Rectal smooth muscle tissue (tissue), 1 donor: ENCODE data around the gene CAMK1D.

ENCODE experiments used
- H3K27ac ChIP-seq: one replicate; pipeline ENCODE4 v1.7.0; 2013; ENCODE audit warnings: low read depth, low read length, inconsistent platforms
- H3K27me3 ChIP-seq: one replicate; pipeline ENCODE4 v1.7.0; 2013; ENCODE audit warnings: low read length; ENCODE audit not compliant: control insufficient read depth, insufficient read depth
- H3K36me3 ChIP-seq: one replicate; pipeline ENCODE4 v1.7.0; 2013; ENCODE audit warnings: low read length; ENCODE audit not compliant: control insufficient read depth, insufficient read depth
- H3K4me1 ChIP-seq: one replicate; pipeline ENCODE4 v1.7.0; 2013; ENCODE audit warnings: low read length; ENCODE audit not compliant: control insufficient read depth, insufficient read depth
- H3K4me3 ChIP-seq: one replicate; pipeline ENCODE4 v1.7.0; 2013; ENCODE audit warnings: low read length
- H3K9ac ChIP-seq: one replicate; pipeline ENCODE4 v1.7.0; 2013; ENCODE audit warnings: low read length

CAMK1D gene

GRCh38 chr10:12656518-12657142 is 307.3 kb downstream of the CAMK1D start:
- H3K9ac ChIP-seq: no peak overlapping the region
- H3K27me3 ChIP-seq: no peaks in the 10 kb centered on the region
- H3K4me3 ChIP-seq: no peak overlapping the region
- H3K27ac ChIP-seq: no peak overlapping the region
- no peaks in the 10 kb centered on the region for H3K36me3 ChIP-seq
- H3K4me1 ChIP-seq: no peaks in the 10 kb centered on the region

DNA sequence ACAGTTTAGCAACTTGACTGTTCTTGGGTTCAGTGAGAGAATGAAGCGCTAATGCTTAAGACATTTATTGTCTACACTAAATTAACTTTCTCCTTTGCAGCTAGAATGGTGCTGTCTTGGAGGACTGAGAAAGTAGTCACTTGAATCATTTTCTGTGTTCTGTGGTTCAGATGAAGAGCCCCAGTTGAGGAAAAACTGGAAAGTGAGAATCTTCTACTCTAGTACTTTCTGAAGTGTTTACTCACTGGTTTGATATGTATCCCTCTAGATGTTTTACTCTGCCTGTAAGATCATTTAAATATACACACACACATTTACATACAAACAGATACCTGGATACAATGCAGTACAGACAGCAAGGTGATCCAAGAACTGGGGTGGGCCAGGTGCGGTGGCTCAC is 308.1 kb downstream of the CAMK1D start:
- H3K27me3 ChIP-seq: no peaks in the 10 kb centered on the region
- H3K36me3 ChIP-seq: no peaks in the 10 kb centered on the region
- H3K27ac ChIP-seq: no peak overlapping the region
- H3K9ac ChIP-seq: no peak overlapping the region
- no peak overlapping the region for H3K4me3 ChIP-seq
- no peaks in the 10 kb centered on the region for H3K4me1 ChIP-seq

- no peaks in the 10 kb centered on the region for H3K27me3 ChIP-seq
- no peak overlapping the region for H3K9ac ChIP-seq
- H3K27ac ChIP-seq: no peak overlapping the region
- H3K4me1 ChIP-seq: no peaks in the 10 kb centered on the region
- no peaks in the 10 kb centered on the region for H3K36me3 ChIP-seq
- H3K4me3 ChIP-seq: no peak overlapping the region
These were observed 309.2 kb downstream of the CAMK1D start for GRCh38 chr10:12658526-12658925.

GRCh38 chr10:12659706-12660105 is 310.4 kb downstream of the CAMK1D start:
- no peak overlapping the region for H3K4me3 ChIP-seq
- H3K4me1 ChIP-seq: no peaks in the 10 kb centered on the region
- H3K27me3 ChIP-seq: no peaks in the 10 kb centered on the region
- no peaks in the 10 kb centered on the region for H3K36me3 ChIP-seq
- H3K9ac ChIP-seq: no peak overlapping the region
- H3K27ac ChIP-seq: no peak overlapping the region

GRCh38 chr10:12660812-12661211 is 311.5 kb downstream of the CAMK1D start:
- no peaks in the 10 kb centered on the region for H3K4me1 ChIP-seq
- H3K27ac ChIP-seq: no peak overlapping the region
- H3K4me3 ChIP-seq: no peak overlapping the region
- no peaks in the 10 kb centered on the region for H3K36me3 ChIP-seq
- no peaks in the 10 kb centered on the region for H3K27me3 ChIP-seq
- H3K9ac ChIP-seq: no peak overlapping the region

DNA sequence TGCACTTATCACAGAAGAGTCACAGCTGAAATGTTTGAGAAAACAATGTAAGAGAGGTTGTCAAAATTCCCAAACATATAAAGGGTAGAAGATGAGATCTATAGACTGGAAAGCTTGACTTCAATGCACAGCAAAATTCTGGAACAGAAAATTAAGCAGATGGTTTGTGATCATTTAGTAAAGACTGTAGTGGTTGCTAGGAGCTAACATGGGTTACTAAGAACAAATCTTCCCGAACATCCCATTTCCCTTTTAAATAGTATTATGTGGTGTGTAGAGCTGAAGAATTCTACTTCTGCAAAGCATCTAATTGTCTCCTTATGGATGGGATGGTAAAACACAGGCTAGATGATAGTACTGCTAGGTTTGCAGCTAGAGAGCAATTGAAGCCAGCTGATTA is 312.3 kb downstream of the CAMK1D start:
- no peak overlapping the region for H3K27ac ChIP-seq

DNA sequence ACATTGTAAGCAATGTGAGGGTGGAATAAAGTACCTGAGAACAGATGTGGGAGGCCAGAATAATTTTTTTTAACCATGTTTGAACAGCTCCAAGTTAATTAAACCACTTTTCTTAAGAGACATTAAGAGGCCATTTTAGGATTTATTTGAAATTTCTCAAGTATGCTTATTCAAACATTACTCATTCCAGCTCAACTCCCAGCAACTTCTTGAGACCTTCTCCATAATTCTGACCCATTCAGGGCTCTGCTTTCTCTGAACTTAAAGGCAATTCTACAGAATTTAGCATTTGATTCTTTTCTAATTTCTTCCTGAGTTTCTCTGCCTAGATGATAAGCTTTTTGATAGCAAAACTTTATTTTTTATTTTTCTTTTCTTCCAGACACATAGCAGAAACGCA is 314.5 kb downstream of the CAMK1D start:
- H3K27ac ChIP-seq: no peak overlapping the region
- no peaks in the 10 kb centered on the region for H3K36me3 ChIP-seq
- H3K9ac ChIP-seq: no peak overlapping the region

More for the DNA sequence above, 312.3 kb downstream of the CAMK1D start:
- Histone ChIP-seq H3K27me3 (no peaks in the 10 kb centered on the region), H3K4me1 (no peaks in the 10 kb centered on the region), H3K4me3 (no peak overlapping the region), H3K36me3 (no peaks in the 10 kb centered on the region), H3K9ac (no peak overlapping the region)

DNA sequence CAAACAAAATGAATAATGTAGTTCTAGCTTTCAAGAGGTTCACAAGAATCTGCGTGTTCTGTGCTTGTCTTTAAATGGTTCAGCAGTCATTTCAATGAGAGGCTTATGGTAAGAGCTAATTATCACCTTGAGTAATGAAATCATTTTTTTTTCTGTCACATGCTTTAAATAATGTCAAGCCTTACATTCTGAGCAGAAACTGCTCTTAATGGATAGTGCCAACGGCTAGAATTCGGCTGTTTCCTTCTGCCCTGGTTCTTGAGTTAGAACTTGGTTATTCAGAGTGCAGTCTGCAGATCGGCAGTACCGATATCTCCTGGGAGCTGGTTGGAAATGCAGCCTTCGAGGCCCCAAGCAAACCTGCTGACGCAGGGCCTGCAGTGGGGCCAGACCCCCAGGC is 316.2 kb downstream of the CAMK1D start:
- Histone ChIP-seq H3K27me3 (no peaks in the 10 kb centered on the region), H3K4me1 (no peaks in the 10 kb centered on the region), H3K27ac (no peak overlapping the region), H3K9ac (no peak overlapping the region), H3K4me3 (no peak overlapping the region), H3K36me3 (no peaks in the 10 kb centered on the region)

More for the DNA sequence above, 314.5 kb downstream of the CAMK1D start:
- no peaks in the 10 kb centered on the region for H3K4me1 ChIP-seq
- no peak overlapping the region for H3K4me3 ChIP-seq
- H3K27me3 ChIP-seq: no peaks in the 10 kb centered on the region

GRCh38 chr10:12667052-12667451 is 317.7 kb downstream of the CAMK1D start:
- Histone ChIP-seq H3K27me3 (no peaks in the 10 kb centered on the region), H3K4me3 (no peak overlapping the region), H3K9ac (no peak overlapping the region), H3K27ac (no peak overlapping the region), H3K36me3 (no peaks in the 10 kb centered on the region), H3K4me1 (no peaks in the 10 kb centered on the region)

DNA sequence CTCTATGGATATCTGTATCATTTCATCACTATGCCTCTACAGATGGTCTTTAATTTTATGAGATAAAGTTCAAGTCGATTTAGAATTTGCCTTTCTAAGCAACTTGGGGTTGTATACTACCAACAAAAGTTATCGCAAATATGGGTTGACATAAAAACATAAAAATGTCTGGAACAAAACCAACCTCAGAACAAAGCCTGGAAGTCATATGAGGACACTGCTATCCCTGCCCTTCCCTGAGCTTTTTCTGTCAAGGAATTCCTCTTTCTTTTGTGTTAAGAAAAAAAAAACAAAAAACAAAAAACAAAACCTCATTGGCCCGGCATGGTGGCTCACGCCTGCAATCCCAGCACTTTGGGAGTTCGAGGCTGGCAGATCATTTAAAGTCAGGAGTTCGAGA is 319.3 kb downstream of the CAMK1D start:
- H3K4me3 ChIP-seq: no peak overlapping the region
- H3K36me3 ChIP-seq: no peaks in the 10 kb centered on the region
- H3K9ac ChIP-seq: no peak overlapping the region
- no peak overlapping the region for H3K27ac ChIP-seq
- H3K4me1 ChIP-seq: no peaks in the 10 kb centered on the region
- H3K27me3 ChIP-seq: no peaks in the 10 kb centered on the region

GRCh38 chr10:12670004-12670403 is 320.7 kb downstream of the CAMK1D start:
- Histone ChIP-seq H3K36me3 (no peaks in the 10 kb centered on the region), H3K9ac (no peak overlapping the region), H3K4me3 (no peak overlapping the region)

GRCh38 chr10:12675186-12675585 is 325.8 kb downstream of the CAMK1D start:
- H3K4me3 ChIP-seq: no peak overlapping the region
- no peak overlapping the region for H3K27ac ChIP-seq
- no peak overlapping the region for H3K9ac ChIP-seq
- no peaks in the 10 kb centered on the region for H3K36me3 ChIP-seq
- no peaks in the 10 kb centered on the region for H3K27me3 ChIP-seq
- H3K4me1 ChIP-seq: no peaks in the 10 kb centered on the region

More at GRCh38 chr10:12670004-12670403, 320.7 kb downstream of the CAMK1D start:
- Histone ChIP-seq H3K4me1 (no peaks in the 10 kb centered on the region), H3K27me3 (no peaks in the 10 kb centered on the region), H3K27ac (no peak overlapping the region)

- H3K9ac ChIP-seq: no peak overlapping the region
- H3K4me3 ChIP-seq: no peak overlapping the region
- H3K36me3 ChIP-seq: no peaks in the 10 kb centered on the region
- H3K4me1 ChIP-seq: no peaks in the 10 kb centered on the region
- H3K27ac ChIP-seq: no peak overlapping the region
- H3K27me3 ChIP-seq: no peaks in the 10 kb centered on the region
These were observed 330.3 kb downstream of the CAMK1D start for GRCh38 chr10:12679636-12680035.
